Left lung (tissue), 10 donors: ENCODE data around the gene HIVEP3. TPM values are rescaled to one million over a fixed set of nuclear protein-coding genes. Genes with fewer than 3 reads are reported as not detected.

Source experiments
- ATAC-seq: fragments of 200-7000 bp; cut with Tn5 transposase; one replicate; pipeline ENCODE4 v1.9.1; 2020; ENCODE audit warnings: moderate library complexity
- DNase-seq, 4 donors: peaks; one replicate each; pipeline ENCODE4 v3.0.0-alpha.2; 2013 to 2020
- H3K27ac ChIP-seq, 2 donors: fragments of 200-600 bp; sonication (generic) in 1 of 2; one replicate each; pipeline versions ENCODE4 v1.5.0 to v1.8.0; 2020 to 2021
- H3K27me3 ChIP-seq, 2 donors: fragments of 200-600 bp; sonication (generic) in 1 of 2; one replicate each; pipeline versions ENCODE4 v1.5.0 to v1.8.0; 2020 to 2021
- H3K36me3 ChIP-seq, 2 donors: fragments of 200-600 bp; sonication (generic) in 1 of 2; one replicate each; pipeline versions ENCODE4 v1.5.0 to v1.8.0; 2020 to 2021
- H3K4me1 ChIP-seq, 2 donors: fragments of 200-600 bp; one replicate each; pipeline ENCODE4 v1.8.0; 2021
- H3K4me3 ChIP-seq, 2 donors: fragments of 200-600 bp; sonication (generic) in 1 of 2; one replicate each; pipeline versions ENCODE4 v1.5.0 to v1.8.0; 2020 to 2021; ENCODE audit warnings: mild to moderate bottlenecking in 1 of 2
- H3K9me3 ChIP-seq, 2 donors: fragments of 200-600 bp; sonication (generic) in 1 of 2; one replicate each; pipeline versions ENCODE4 v1.5.0 to v1.8.0; 2020 to 2021
- CTCF ChIP-seq, 2 donors: fragments of 200-600 bp; sonication (generic) in 1 of 2; IDR thresholded peaks; one replicate each; pipeline versions ENCODE4 v1.5.0 to v1.8.0; 2021; ENCODE audit warnings: antibody characterized with exemption in 2 of 2
- intact Hi-C, 2 donors: fragments of 100-400 bp; cut with DNase I; formaldehyde crosslinking; loops; one replicate each; pipeline versions ENCODE4 v1.11.2 to v1.14.2; 2022
- polyA plus RNA-seq, 6 donors: library from polyadenylated mRNA; unstranded; fragments of 120-200 nt; gene quantifications; one replicate each; pipeline ENCODE4 v1.2.1, GENCODE V29; 2013; ENCODE audit not compliant: insufficient read length in 6 of 6
- total RNA-seq, 2 donors: library from RNA; stranded (reverse); fragmentation: NEBNext Ultra II Directional; extraction: Animal tissue kit (Norgen Biotek cat#: 25700); gene quantifications; one replicate each; pipeline ENCODE4 v1.2.1, GENCODE V29; 2021
- donor health status: DM: no; HTN: yes; CAD: no.
- donor health status: DM: no; HTN: no; CAD: no.

The HIVEP3 gene
- total and polyA plus RNA-seq, 8 donors, result 6.0 to 15.6 (median 7.4) TPM

- Histone ChIP-seq H3K4me3 (no peak overlapping the region), H3K9me3 (no peaks in the 10 kb centered on the region), H3K27ac (no peak overlapping the region), H3K27me3 (no peaks in the 10 kb centered on the region), H3K4me1 (no peaks in the 10 kb centered on the region), H3K36me3 (no peaks in the 10 kb centered on the region)
- DNase-seq (no peak), ATAC-seq (no peak)
- intact Hi-C loops, result no loop called here
- no peak for TF ChIP-seq CTCF (IDR thresholded peaks at IDR 0.05)
Measured at GRCh38 chr1:41467673-41468072, 451.0 kb downstream of the HIVEP3 start.

- Histone ChIP-seq H3K9me3 (no peaks in the 10 kb centered on the region), H3K4me1 (no peaks in the 10 kb centered on the region), H3K36me3 (no peaks in the 10 kb centered on the region), H3K27me3 (no peaks in the 10 kb centered on the region), H3K4me3 (no peak overlapping the region), H3K27ac (no peak overlapping the region)
- ATAC-seq (peak; percentile 23), DNase-seq (no peak)
- intact Hi-C loops, result no loop called here
- no peak for TF ChIP-seq CTCF (IDR thresholded peaks at IDR 0.05)
Measured at GRCh38 chr1:41466146-41466545, 452.6 kb downstream of the HIVEP3 start.

- Histone ChIP-seq H3K4me3 (no peak overlapping the region), H3K27ac (no peak overlapping the region), H3K4me1 (no peaks in the 10 kb centered on the region), H3K9me3 (no peaks in the 10 kb centered on the region), H3K36me3 (no peaks in the 10 kb centered on the region), H3K27me3 (no peaks in the 10 kb centered on the region)
- ATAC-seq, result no peak
- intact Hi-C loops, result no loop called here
- no peak for TF ChIP-seq CTCF (IDR thresholded peaks at IDR 0.05)
- DNase-seq, result no peak
Measured at GRCh38 chr1:41465741-41466140, 453.0 kb downstream of the HIVEP3 start.

GRCh38 chr1:41464885-41465284, 453.8 kb downstream of the HIVEP3 start:
- TF ChIP-seq CTCF (IDR thresholded peaks at IDR 0.05), result no peak
- Histone ChIP-seq H3K4me1 (no peaks in the 10 kb centered on the region), H3K27ac (no peak overlapping the region), H3K36me3 (no peaks in the 10 kb centered on the region), H3K9me3 (no peaks in the 10 kb centered on the region), H3K27me3 (no peaks in the 10 kb centered on the region), H3K4me3 (no peak overlapping the region)
- ATAC-seq (no peak), DNase-seq (no peak)
- intact Hi-C loops, result no loop called here

- DNase-seq (no peak), ATAC-seq (no peak)
- H3K27ac ChIP-seq, result no peak overlapping the region
- TF ChIP-seq CTCF (IDR thresholded peaks at IDR 0.05), result no peak
- H3K4me3 ChIP-seq, result no peak overlapping the region
- no peaks in the 10 kb centered on the region for H3K36me3 ChIP-seq
- H3K9me3 ChIP-seq, result no peaks in the 10 kb centered on the region
- intact Hi-C loops, result no loop called here
- H3K4me1 ChIP-seq, result no peaks in the 10 kb centered on the region
- no peaks in the 10 kb centered on the region for H3K27me3 ChIP-seq
Measured at GRCh38 chr1:41463516-41463915, 455.2 kb downstream of the HIVEP3 start.
